ENCODE data around the gene DESI1. TPM values are rescaled to one million over a fixed set of nuclear protein-coding genes. Genes with fewer than 3 reads are reported as not detected.

Gene DESI1
- total RNA-seq, 1 donor from 2014 or later = 26.2 TPM

DNA sequence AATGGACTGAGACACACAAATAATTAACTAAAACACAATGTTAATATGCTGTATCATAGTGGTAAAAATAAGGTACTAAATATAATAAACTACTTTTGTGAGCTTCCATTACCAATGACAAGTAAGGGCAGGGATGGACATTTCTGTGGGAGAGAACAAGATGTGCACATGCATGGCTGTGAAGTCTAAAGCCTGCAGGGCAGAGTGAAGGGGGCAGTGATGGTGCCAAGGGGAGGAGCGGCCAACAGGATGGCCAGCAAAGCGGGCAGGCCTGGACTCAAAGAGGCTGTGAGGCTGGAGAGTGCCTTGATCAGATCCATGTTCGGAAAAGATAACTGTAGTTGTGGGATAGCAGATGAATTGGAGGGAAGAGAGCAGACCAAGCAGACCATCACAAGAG is 12.5 kb downstream of the DESI1 start:
- H3K4me1 Mint-ChIP-seq (ENCODE audit: unreplicated experiment) = no peaks in the 10 kb centered on the region
- no peaks in the 10 kb centered on the region for H3K27me3 Mint-ChIP-seq (ENCODE audit: unreplicated experiment)
- DNase-seq (ENCODE audit: extremely low spot score, unreplicated experiment) = no peak
- TF ChIP-seq, protein P1, sequence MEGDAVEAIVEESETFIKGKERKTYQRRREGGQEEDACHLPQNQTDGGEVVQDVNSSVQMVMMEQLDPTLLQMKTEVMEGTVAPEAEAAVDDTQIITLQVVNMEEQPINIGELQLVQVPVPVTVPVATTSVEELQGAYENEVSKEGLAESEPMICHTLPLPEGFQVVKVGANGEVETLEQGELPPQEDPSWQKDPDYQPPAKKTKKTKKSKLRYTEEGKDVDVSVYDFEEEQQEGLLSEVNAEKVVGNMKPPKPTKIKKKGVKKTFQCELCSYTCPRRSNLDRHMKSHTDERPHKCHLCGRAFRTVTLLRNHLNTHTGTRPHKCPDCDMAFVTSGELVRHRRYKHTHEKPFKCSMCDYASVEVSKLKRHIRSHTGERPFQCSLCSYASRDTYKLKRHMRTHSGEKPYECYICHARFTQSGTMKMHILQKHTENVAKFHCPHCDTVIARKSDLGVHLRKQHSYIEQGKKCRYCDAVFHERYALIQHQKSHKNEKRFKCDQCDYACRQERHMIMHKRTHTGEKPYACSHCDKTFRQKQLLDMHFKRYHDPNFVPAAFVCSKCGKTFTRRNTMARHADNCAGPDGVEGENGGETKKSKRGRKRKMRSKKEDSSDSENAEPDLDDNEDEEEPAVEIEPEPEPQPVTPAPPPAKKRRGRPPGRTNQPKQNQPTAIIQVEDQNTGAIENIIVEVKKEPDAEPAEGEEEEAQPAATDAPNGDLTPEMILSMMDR (IDR thresholded peaks at IDR 0.05) = no peak
- H3K9me3 Mint-ChIP-seq (ENCODE audit: unreplicated experiment) = no peaks in the 10 kb centered on the region
- peaks cover 14% of the 10 kb centered on the region for H3K36me3 Mint-ChIP-seq (ENCODE audit: unreplicated experiment)
- no peak overlapping the region for H3K4me3 Mint-ChIP-seq (ENCODE audit: unreplicated experiment)
- H3K27ac Mint-ChIP-seq (ENCODE audit: unreplicated experiment) = no peak overlapping the region

DNA sequence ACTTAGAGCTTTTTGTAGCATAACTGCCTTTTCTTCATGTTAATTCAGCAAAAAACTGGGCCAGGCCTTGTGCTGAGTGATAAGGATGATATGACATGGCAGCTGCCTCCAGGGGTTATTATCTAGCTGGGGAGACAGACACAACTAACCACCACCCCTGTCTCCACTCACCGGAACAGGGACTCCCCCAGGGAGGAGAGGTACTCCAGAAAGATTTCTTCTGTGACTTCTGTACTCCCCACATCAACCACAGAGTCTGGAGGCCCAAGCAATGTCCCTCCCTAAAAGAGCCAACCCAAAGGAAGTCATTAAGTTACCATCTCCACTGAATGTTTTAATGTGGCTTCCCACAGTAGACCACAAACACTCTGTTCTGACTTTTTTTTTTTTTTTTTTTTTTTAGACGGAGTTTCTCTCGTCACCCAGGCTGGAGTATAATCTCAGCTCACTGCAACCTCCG is 16.9 kb downstream of the DESI1 start:
- Mint-ChIP-seq H3K9me3 (ENCODE audit: unreplicated experiment) (no peaks in the 10 kb centered on the region), H3K27me3 (ENCODE audit: unreplicated experiment) (no peaks in the 10 kb centered on the region), H3K4me1 (ENCODE audit: unreplicated experiment) (no peaks in the 10 kb centered on the region), H3K4me3 (ENCODE audit: unreplicated experiment) (no peak overlapping the region), H3K36me3 (ENCODE audit: unreplicated experiment) (peaks cover 26% of the 10 kb centered on the region), H3K27ac (ENCODE audit: unreplicated experiment) (no peak overlapping the region)
- TF ChIP-seq, protein P1 (IDR thresholded peaks at IDR 0.05) = no peak
- no peak for DNase-seq (ENCODE audit: extremely low spot score, unreplicated experiment)

DNA sequence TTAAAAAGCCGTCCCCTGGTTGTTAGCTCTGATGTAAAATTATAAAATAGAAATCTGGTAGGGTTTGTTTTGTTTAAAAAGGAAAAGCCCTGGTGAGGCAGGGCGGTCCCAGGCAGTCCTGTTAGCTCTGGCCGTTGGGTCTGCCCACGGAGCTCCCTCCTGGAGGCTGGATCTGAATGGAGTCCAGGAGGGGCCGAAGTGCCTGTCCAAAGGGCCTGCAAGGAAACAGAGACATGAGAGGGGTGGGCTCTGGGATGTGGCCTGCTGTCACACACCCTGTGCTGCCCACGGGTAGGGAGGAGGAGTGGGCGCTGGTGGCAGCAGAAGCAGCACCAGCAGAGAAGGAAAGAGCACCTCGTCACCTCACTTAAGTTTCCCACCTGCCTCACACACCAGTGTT is 19.9 kb downstream of the DESI1 start:
- peaks cover 11% of the 10 kb centered on the region for H3K4me1 Mint-ChIP-seq (ENCODE audit: unreplicated experiment)
- TF ChIP-seq, protein P1 (IDR thresholded peaks at IDR 0.05) = no peak
- no peak overlapping the region for H3K27ac Mint-ChIP-seq (ENCODE audit: unreplicated experiment)
- H3K27me3 Mint-ChIP-seq (ENCODE audit: unreplicated experiment) = no peaks in the 10 kb centered on the region
- H3K36me3 Mint-ChIP-seq (ENCODE audit: unreplicated experiment) = peaks cover 22% of the 10 kb centered on the region
- H3K9me3 Mint-ChIP-seq (ENCODE audit: unreplicated experiment) = no peaks in the 10 kb centered on the region
- DNase-seq (ENCODE audit: extremely low spot score, unreplicated experiment) = no peak
- no peak overlapping the region for H3K4me3 Mint-ChIP-seq (ENCODE audit: unreplicated experiment)

DNA sequence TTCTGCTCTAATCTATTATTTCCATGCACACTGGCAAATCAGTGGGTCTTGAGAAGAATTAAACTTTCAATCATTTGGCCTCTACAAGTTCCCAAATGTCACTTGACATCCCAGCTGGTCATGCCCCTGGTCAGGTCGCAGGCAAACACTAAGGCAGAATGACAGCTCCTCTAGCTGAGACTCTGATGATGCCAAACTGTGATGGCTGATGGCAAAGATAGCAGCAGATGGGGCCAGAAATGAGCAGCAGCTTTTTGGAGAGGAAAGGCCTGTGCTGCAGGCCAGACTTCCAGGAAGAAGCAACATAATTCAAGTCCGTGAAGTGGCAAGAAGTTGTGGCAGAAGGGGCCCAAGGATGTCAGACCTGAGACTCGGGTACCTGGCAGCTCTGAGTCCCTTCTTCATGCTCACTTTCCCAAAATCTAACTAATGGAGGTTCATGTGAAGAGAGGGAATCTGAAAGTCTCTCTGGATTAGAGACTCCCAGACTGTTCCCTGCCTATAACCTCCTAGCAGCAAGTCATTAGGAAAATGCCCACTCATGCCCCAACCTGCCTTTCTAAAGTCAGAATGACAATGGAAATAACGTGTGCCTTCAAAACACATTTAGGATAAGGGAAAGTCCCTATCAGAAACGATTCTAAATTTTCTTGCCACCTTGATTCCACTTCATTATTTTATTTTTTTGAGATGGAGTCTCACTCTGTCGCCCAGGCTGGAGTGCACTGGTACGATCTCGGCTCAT is 21.8 kb downstream of the DESI1 start:
- peaks cover 11% of the 10 kb centered on the region for H3K4me1 Mint-ChIP-seq (ENCODE audit: unreplicated experiment)
- no peak overlapping the region for H3K27ac Mint-ChIP-seq (ENCODE audit: unreplicated experiment)
- H3K9me3 Mint-ChIP-seq (ENCODE audit: unreplicated experiment) = no peaks in the 10 kb centered on the region
- no peak for DNase-seq (ENCODE audit: extremely low spot score, unreplicated experiment)
- no peak overlapping the region for H3K4me3 Mint-ChIP-seq (ENCODE audit: unreplicated experiment)
- TF ChIP-seq, protein P1 (IDR thresholded peaks at IDR 0.05) = no peak
- peaks cover 12% of the 10 kb centered on the region for H3K36me3 Mint-ChIP-seq (ENCODE audit: unreplicated experiment)
- no peaks in the 10 kb centered on the region for H3K27me3 Mint-ChIP-seq (ENCODE audit: unreplicated experiment)

DNA sequence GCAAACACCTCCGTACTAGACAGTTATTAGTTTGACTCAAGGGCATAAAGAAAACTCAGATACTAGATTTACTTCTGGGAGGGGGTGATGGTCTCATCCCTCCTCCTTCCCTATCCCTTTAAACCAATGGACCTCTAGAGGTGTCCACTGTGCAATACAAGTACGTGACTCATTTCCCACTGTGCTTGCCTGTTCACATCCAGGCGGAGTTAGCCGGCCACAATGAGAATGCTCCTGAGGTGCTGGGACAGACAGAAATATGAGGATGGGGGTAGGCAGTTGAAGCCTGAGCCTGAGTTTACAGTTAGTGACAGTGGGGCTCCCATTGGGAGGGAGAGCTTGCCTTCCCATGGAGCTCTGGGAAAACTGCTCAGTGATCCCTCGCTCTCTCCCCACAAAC is 22.8 kb downstream of the DESI1 start:
- no peak for DNase-seq (ENCODE audit: extremely low spot score, unreplicated experiment)
- Mint-ChIP-seq H3K9me3 (ENCODE audit: unreplicated experiment) (no peaks in the 10 kb centered on the region), H3K4me1 (ENCODE audit: unreplicated experiment) (peaks cover 11% of the 10 kb centered on the region), H3K4me3 (ENCODE audit: unreplicated experiment) (no peak overlapping the region), H3K27ac (ENCODE audit: unreplicated experiment) (peak overlapping the region; percentile 65), H3K27me3 (ENCODE audit: unreplicated experiment) (no peaks in the 10 kb centered on the region), H3K36me3 (ENCODE audit: unreplicated experiment) (peaks cover 11% of the 10 kb centered on the region)
- TF ChIP-seq, protein P1 (IDR thresholded peaks at IDR 0.05) = no peak

All from osteocyte (in vitro differentiated cells).